ENCODE data around the gene NDUFA13.

- TF ChIP-seq CTCF (IDR thresholded peaks at IDR 0.05): no peak
- TF ChIP-seq EZH2phosphoT487 (IDR thresholded peaks at IDR 0.05; ENCODE audit: borderline replicate concordance, low read depth): no peak
- no peak for TF ChIP-seq ZBTB33 (IDR thresholded peaks at IDR 0.05; ENCODE audit: borderline replicate concordance, low read depth)
- TF ChIP-seq CHD2 (IDR thresholded peaks at IDR 0.05; ENCODE audit: low read length, partially characterized antibody): no peak
- no peak for TF ChIP-seq RAD21 (IDR thresholded peaks at IDR 0.05; ENCODE audit: low read length)
- no peak for TF ChIP-seq REST (IDR thresholded peaks at IDR 0.05; ENCODE audit: low read depth, low read length)
- no peak for TF ChIP-seq GABPA (IDR thresholded peaks at IDR 0.05; ENCODE audit: low read depth)
- no peak for TF ChIP-seq RFX5 (IDR thresholded peaks at IDR 0.05; ENCODE audit: low read length)
- no peak for TF ChIP-seq POLR2AphosphoS5 (IDR thresholded peaks at IDR 0.05; ENCODE audit: low read depth, low read length)
Observed at GRCh38 chr19:19546751-19547162, 30.7 kb downstream of the NDUFA13 start.

Measured in SK-N-SH (cell line).